HG03342 (cell line): ENCODE data around the gene CABP5.
"Not testable (repeated sequence)": the region's sequence is repeated elsewhere in the genome, so short reads cannot be mapped to it uniquely, and the experiment has no call there.

Source experiments
- ATAC-seq: cut with Tn5 transposase; IDR thresholded peaks from one replicate; pipeline ENCODE4 v1.9.1; 2021; ENCODE audit warnings: mild to moderate bottlenecking, moderate library complexity; ENCODE audit not compliant: unreplicated experiment

CABP5 gene

DNA sequence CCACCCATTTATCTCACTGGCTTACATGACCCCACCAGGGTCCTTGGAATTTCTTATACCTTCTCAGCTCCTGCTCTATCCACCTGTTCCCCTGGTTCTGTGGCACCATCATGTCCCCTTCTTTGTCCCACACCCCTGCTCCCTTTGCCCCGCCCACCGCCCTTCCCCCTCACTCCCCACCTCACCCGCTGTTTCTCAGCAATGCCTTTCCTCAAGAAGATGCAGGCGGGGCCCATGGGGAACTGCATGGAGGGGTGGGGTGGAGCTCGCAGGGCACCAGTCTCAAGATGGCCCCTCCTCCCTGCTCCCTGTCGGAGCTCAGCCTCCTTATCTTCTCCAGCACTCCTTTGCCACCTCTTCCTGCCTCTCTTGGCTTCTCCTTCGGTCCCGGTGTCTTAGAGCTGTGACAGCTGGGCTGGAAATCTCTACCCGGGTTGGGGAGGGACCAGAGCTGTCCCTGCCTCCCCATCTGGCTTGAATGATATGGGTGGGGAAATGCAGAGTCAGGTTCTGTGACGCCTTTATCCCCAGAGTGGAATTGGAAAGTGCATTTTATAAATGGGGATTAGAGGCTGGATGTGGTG is at the start of gene CABP5:
Gene CABP5 (minus strand): TSS at position 405 of the 584 bp plus-strand sequence. CDS start 157 bp downstream, at position 248.
- ATAC-seq = no peak

DNA sequence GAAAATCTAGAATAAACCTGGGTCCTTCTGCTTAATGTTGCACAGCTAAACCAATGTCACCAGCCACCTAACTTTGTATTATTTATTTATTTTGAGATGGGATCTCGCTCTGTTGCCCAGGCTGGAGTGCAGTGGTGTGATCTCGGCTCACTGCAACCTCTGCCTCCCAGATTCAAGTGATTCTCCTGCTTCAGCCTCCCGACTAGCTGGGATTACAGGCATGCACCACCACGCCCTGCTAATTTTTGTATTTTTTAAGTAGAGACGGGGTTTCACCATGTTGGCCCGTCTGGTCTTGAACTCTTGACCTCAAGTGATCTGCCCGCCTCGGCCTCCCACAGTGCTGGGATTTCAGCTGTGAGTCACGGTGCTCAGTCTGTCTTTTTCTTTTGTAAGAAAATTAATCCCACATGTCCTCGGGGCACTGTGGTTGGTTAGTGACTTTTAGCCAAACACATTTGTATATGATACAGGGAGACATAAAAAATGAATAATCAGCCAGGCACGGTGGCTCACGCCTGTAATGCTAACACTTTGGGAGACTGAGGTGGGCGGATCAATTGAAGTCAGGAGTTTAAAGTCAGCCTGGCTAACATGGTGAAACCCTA is 47.3 kb upstream of the CABP5 start:
- ATAC-seq = not testable (repeated sequence)

DNA sequence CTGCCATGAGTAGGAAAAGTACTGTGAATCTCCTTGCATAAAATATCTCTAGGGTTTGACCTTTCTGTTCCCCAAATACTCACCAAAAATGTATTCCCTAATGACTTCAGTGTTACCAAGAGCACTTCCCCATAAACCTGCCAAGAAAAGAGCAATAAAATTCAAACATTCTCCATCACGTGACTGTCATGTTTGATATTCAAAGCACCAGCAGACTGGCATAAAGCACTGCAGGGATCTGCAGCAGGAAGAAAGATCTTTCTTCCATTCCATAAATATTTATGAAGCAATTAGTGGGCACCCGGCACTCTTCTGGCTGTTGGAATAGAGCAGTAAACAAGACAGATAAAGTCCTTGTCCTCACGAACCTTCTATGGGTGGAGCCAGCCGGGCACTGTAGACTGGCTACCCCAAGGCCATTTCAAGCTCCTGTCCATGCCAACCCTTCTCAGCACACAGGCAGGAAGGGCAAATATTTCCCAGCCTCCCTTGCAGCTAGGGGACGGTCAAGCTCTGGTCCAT is 46.5 kb upstream of the CABP5 start:
- no peak for ATAC-seq

DNA sequence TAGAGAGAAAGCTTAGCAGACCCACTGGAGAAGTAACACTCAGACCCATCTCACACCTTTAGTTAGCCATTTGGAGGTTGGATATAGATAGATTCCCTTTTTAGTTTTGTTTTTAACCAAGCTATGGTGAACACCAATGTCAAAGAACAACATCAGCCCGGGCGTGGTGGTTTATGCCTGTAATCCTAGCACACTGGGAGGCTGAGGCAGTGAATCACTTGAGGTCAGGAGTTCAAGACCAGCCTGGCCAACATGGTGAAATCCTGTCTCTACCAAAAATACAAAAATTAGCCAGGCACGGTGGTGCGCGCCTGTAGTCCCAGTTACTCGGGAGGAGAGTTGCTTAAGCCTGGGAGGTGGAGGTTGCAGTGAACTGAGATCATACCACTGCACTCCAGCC is 45.1 kb upstream of the CABP5 start:
- ATAC-seq = not testable (repeated sequence)

DNA sequence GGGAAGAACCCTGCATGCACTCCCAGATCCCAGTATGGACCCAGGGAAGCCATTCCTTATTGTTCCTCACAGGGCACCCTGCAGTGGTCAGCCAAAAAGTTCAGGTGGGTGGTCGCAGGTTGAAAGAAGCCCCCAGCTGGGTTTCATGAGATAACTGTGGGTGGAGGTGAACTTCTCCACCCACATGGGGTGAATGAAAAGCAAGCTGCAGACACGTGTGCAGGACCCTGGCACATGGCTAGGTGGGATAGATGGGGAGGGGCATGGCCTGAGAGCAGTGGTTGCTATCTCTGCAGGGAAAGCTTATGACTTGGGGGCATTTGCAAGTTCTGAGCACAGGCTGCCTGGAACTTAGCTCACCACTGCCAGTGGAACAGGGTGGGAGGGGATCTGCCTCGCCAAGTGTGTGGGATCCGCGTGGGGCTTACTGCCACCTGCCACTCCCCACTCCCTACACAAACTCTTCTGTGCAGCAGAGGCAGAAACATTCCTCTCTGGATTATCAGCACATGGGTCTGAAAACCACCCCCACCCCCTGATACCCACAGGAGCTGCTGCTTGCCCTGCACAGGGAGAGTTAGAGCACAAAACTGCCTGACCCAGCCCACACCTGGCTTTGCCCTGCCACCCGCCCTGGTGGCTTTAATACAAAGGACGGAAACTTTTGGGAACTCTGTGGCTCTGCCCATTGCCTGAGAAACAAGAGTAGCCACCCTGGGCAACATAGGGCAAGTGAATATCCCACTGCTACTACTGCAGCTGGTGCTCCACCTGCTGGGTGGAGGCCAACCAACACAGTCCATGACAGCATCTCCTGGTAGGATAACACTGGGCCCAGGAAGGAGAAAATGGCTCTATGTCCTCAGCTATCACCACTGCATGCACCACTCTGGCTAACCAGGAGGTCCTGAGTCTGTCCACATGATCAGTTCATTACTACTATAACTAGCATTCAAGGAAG is 42.3 kb upstream of the CABP5 start:
- no peak for ATAC-seq

DNA sequence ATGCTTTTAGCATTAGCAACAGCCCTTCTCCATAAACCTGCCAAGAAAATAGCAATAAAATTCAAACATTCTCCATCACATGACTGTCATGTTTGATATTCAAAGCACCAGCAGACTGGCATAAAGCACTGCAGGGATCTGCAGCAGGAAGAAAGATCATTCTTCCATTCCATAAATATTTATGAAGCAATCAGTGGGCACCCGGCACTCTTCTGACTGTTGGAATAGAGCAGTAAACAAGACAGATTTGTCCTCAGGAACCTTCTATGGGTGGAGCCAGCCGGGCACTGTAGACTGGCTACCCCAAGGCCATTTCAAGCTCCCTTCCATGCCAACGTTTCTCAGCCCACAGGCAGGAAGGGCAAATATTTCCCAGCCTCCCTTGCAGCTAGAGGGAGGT is 41.2 kb upstream of the CABP5 start:
- no peak for ATAC-seq

DNA sequence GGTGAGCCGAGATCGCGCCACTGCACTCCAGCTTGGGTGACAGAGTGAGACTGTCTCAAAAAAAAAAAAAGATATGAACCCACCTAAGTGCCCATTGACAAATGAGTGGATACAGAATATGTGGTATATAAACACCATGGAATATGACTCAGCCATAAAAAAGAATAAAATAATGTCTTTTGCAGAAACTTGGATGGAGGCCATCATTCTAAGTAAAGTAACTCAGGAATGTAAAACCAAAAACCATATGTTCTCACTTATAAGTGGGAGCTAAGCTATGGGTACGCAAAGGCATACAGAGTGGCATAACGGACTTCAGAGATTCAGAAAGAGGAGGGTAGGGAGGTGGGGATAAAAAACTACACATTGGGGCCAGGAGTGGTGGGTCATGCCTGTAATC is 37.2 kb upstream of the CABP5 start:
- no peak for ATAC-seq

DNA sequence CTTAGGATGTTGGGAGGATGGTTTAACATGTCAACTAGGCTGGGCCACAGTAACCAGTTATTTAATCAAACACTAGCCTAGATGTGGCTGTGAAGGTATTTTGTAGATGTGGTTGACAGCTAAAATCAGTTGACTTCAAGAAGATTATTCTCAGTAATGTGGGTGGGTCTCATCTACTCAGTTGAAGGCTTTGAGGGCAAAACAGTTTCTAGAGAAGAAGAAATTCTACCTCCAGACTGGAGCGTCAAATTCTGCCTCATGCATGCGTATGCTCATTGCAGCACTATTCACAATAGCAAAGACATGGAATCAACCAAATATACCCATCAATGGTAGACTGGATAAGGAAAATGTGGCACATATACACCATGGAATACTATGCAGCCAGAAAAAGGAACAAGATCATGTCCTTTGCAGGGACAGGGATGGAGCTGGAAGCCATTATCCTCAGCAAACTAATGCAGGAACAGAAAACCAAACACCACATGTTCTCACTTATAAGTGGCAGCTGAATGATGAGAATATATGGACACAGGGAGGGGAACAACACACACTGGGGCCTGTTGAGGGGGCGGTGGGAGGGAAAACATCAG is 26.4 kb upstream of the CABP5 start:
- not testable (repeated sequence) for ATAC-seq

DNA sequence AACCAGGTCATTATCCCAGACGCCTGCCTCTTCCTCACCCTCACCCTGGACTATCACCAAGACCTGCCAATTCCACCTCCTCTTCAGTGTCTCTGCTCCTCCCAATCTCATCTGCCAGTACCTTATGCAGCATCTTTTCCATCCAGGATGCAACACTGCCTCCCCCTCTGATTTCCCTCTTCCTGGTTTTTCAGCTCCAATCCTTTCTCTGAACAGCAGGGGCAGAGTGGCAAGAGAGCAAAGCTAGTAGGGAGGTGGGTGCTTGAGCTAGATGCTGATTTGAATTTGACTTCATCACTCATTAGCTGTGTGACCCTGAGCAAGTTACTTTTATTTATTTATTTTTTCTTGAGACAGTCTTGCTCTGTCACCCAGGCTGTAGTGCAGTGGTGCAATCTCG is 25.6 kb upstream of the CABP5 start:
- ATAC-seq = no peak

DNA sequence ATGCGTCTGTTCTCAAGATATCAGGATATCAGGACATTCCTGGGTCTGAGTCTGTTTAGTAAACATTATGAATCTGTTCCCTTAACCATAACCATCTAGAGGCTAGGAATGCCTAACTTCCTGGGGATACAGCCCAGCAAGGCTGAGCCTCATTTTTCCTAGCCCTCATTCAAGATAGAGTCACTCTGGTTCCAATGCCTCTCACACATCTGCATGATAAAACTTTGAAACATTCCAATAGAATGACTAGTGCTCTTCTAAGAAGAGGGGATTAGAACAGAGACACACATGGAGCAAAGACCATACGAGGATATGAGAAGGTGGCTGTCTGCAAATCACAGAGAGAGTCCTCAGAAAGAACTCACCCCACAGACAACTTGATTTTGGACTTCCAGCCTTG is 20.6 kb upstream of the CABP5 start:
- no peak for ATAC-seq

DNA sequence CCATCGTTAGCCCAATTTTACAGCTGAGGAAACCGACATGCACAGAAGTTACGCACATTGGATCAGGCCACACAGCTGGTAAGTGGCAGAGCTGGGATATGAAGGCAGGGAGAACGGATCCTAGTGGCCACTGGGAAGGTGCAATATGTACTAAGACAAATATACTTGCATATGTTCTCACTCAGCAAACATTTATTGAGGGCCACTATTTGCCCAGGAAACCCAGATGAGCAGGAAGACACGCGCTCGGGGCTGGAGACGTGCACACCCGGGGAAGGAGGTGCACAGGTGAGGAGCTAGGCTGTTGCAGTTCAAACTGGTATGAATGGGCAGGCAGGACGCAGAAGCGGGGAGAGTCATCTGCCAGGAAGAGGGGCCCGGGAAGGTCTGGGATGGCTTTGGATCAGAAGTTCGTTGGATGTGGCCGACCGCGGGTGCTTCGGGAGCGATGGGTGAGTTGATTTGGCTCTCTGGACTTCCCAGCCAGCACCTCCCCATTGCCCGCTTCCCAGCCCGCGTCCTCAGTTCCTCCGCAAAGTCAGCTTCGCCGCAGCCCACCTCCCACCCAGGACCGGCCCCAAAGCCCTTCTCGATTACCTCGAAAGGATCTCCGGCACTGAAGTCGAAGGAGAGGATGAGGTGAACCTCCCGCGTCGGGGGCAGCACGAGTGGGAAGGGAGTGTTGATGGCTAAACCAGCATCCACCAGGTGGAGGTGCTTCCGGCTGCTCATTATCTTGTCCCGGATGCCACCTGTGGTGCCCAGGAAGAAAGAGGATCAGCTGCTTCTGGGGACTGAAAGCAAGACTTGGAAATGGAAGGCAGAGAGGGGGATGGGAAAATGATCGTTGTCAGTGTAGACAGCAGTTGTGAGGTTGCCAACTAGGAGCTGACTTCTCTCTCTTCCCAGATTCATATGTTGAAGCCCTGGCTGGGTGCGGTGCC is 17.8 kb upstream of the CABP5 start:
- no peak for ATAC-seq

DNA sequence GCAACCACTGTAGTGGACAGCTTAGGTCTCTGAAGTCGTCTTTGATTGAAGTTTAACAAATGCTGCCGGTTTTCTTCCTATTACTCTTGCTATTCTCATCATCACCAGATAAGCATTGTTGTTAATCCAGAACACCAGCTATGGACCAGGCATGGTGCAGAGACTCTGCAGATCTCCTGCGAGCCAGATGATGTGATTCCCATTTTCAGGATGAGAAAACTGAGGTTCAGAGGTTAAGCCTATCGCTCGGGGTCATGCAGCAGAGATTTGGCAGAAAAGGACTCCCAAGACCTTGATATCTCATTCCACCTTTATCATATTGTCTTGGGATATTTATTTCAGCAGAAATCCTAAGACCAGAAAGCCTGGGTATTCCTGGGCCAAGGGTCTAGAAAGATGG is 16.5 kb upstream of the CABP5 start:
- ATAC-seq = no peak

DNA sequence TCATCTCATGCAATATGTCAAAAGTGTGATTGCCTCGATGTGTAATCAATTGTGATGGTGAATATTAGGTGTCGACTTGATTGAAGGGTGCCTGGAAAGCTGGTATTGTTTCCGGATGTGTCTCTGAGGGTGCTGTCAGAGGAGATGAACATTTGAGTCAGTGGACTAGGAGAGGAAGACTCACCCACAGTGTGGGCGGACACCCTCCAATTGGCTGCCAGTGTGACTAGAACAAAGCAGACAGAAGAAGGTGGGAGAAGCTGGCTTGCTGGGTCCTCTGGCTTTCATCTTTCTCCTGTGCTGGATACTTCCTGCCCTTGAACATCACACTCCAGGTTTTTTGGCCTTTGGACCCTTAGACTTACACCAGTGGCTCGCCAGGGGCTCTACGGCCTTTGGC is 15.5 kb upstream of the CABP5 start:
- ATAC-seq = no peak

DNA sequence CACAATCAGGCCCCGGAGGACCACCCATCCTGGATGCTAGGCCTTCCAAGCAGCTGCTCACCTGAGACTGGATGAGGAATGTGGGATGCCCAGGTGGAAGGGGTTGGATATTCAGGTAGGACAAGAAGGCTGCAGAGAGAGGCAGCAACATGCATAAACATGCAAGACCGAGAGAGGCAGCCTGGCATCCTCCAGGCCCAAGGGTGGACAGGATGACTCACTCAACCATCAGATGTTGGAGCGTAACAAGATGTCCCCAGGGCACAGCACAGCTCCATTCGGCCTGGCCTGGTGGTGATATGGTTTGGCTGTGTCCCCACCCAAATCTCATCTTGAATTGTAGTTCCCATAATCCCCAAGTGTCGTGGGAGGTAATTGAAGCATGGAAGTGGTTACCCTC is 10.0 kb upstream of the CABP5 start:
- no peak for ATAC-seq

DNA sequence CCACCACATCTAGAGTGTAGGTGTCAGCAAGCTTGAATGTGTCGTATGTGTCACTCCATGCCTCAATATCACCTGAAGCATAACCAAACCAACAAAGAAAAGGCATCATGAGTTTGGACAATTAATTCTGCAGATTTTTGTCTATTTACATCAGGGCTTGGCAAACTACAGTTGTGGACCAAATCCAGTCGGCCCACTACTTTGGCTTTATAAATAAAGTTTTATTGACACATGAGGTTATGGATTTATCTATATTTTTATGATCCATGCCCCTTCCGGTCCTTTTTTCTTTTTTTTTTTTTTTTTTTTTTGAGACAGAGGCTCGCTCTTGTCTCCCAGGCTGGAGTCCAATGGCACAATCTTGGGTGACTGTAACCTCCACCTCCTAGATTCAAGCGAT is 9.2 kb upstream of the CABP5 start:
- no peak for ATAC-seq

DNA sequence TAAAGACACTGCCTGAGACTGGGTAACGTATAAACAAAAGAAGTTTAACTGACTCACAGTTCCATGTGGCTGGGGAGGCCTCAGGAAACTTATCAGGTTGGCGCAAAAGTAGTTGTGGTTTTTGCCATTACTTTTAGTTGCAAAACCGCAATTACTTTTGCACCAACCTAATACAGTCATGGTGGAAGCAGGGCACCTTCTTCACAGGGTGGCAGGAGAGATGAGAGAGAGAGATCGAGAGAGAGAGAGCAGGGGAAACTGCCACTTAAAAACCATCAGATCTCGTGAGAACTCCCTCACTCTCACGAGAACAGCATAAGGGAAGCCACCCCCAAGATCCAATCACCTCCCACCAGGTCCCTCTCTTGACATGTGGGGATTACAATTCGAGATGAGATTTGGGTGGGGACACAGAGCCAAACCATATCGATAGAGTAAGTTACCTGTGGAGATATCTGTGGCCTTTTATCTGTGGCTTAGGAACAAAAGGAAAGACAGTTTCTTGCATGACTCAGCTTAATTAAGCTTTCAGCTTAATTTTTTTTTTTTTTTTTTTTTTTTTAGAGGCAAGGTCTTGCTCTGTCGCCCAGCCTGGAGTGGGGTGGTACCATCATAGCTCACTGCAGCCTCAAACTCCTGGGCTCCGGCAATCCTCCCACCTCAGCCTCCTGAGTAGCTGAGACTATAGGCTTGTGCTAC is 7.6 kb upstream of the CABP5 start:
- no peak for ATAC-seq

DNA sequence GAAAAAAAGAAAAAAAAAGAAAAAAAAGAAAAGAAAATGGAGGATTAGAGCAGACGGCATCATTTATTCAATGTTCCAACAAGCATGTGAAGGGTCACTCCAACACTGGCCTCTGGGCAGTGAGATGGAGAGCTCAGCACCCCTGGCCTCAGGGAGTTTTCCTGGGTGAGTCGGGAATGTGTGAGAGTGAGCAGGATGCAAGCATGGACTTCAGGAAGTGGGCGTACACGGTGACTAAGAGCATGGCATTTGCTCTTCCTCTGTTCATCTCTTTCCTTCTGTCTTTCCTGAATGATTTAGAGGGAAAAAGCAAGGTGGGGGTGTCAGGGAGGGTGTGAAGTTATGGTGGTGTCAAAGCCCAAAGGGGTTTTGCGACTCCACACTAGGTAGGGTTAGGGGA is 682 bp upstream of the CABP5 start:
- ATAC-seq = no peak

DNA sequence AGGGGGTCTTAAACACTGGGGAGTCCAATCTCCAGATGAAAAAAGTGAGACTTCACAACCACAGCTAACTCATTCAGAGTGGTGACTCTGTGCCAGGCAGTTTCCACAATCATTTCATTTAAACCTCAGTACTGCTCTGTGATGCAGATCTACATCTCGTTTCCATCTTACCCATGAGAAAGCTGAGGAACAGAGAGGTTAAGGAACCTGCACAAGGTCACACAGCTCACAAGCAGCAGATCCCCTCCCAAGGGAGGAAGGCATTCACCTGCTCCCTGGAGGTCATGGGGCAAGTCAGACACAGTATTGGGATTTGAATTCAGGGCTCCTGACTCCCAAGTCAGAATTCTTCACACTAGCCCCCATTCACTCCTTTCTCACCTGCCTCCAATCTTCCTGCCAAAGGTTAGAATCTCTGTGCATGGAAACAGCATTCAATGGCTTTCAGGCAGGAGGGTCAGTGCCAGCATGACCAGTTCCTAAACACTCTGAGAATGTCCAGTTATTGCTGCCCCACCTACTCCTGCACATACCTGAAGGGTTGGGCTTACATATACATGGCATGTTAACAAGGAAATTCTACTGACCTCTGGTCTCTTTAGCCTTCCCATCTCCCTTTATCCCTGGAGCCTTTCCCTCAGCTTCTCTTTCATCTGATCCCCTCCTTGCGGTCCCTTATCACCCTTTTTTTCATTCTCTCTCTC is 1.9 kb downstream of the CABP5 start:
- no peak for ATAC-seq

DNA sequence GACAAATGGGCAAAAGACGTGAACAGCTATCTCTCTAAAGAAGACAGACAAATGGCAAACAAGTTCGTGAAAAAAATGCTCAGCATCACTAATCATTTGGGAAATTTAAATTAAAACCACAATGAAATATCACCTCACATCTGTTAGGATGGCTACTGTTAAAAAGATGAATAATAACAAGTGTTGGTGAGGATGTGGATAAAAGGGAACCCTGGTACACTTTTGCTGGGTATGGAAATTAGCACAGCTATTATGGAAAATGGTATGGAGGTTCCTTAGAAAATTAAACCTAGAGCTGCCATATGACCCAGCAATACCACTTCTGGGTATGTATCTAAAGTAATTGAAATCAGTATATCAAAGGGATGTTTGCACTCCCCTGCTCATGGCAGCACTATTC is 7.1 kb downstream of the CABP5 start:
- ATAC-seq = no peak
